Measurements from ENCODE around the gene ACADSB. TPM values are rescaled to one million over a fixed set of nuclear protein-coding genes. Genes with fewer than 3 reads are reported as not detected.

The ACADSB gene
- total and polyA plus RNA-seq, 10 of the 15 experiments (the other 5 are each of a cell fraction or from before 2014, with no cell fraction given) = 10.8 to 24.0 (median 15.0) TPM

DNA sequence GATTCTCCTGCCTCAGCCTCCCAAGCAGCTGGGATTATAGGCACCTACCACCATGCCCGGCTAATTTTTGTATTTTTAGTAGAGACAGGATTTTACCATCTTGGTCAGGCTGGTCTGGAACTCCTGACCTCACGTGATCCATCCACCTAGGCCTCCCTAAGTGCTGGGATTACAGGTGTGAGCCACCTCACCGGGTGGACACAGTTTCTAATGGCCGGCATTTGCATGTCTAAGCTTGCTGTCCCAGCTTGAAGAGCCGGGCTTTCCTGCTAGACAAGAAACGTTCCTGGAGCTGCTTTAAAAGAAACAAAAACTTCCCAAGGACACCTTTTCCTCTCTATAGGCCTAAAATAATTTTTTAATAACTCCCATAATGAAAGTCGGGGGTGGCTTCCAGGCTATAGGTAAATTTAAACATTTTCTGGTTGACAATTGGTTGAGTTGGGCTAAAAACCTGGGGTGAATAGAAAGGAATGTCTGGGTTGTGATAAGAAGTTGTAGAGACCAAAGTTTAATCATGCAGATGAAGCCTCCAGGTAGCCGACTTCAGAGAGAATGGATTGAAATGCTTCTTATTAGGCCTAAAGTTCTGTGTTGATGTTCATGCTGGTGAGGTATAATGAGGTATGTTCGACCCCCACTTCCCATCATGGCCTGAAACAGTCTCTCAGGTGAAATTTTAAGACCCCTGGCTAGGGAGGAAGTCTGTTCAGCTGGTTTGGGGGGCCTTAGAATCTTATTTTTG, 8.8 kb downstream of the ACADSB start:
- WGBS (ENCODE audit: insufficient coverage, insufficient replicate concordance, low lambda C conversion rate, missing lambda C conversion rate) = 74% methylated on average over 9 of the region's 9 CpGs
- BruUV-seq (replicated peaks) = no TSS peak
- DNase-seq (ENCODE audit: low read depth, low spot score) (no peak), ATAC-seq (no peak), FAIRE-seq (no peak)
- ChIA-PET CTCF (interaction anchor here (0.6 kb wide), 1 partner anchor 128 kb away, joined by 3 read pairs; no protein-coding TSS in a partner anchor), POLR2A (no interaction called here), SMC1A (ENCODE audit: uncharacterized antibody, unreplicated experiment) (no interaction called here), RAD21 (ENCODE audit: unreplicated experiment) (no interaction called here)
- in situ Hi-C loops (cut with MboI) (no loop called here), intact Hi-C loops (cut with micrococcal nuclease; ENCODE audit: unreplicated experiment) (no loop called here)
- Histone ChIP-seq H3K4me2 (ENCODE audit: control insufficient read depth, insufficient read depth) (no peak overlapping the region), H4K20me1 (ENCODE audit: control insufficient read depth, insufficient read depth) (no peaks in the 10 kb centered on the region), H3K9ac (ENCODE audit: control insufficient read depth, insufficient read depth, low read length) (no peak overlapping the region), H3K9me3 (replicated peaks; ENCODE audit: control insufficient read depth, insufficient read depth, low read length) (no peaks in the 10 kb centered on the region; the same call in 2 of the 3 replicates), H3K4me3 (no peak overlapping the region), H3K4me1 (ENCODE audit: control insufficient read depth, insufficient read depth, low read length) (no peaks in the 10 kb centered on the region), H2AFZ (ENCODE audit: control insufficient read depth, low read depth, low read length) (no peak overlapping the region), H3K79me2 (ENCODE audit: control insufficient read depth, insufficient read depth, low read length) (no peaks in the 10 kb centered on the region), H3K27ac (ENCODE audit: control insufficient read depth, insufficient read depth) (no peak overlapping the region), H3K36me3 (ENCODE audit: control insufficient read depth in 2 of 2, insufficient read depth in 2 of 2, low read length in 1 of 2) (no peaks in the 10 kb centered on the region), H3K27me3 (replicated peaks in 1 of 2; ENCODE audit: control insufficient read depth in 2 of 2, insufficient read depth in 2 of 2, low read length in 1 of 2) (no peaks in the 10 kb centered on the region)
- no peak for TF ChIP-seq ZNF24 (IDR thresholded peaks at IDR 0.05)

DNA sequence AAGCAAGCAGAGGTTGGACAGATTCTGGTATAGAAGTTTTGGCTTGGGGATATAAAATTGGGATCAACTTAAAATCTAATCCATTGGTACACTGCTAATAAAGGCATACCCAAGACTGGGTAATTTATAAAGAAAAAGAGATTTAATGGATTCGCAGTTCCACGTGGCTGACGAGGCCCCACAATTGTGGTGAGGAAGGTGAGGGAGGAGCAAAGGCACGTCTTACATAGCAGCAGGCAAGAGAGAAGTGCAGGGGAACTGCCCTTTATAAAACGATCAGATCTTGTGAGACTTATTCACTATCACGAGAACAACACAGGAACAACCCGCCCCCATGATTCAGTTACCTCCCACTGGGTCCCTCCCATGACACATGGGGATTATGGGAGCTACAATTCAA, 9.7 kb downstream of the ACADSB start:
- intact Hi-C loops (cut with micrococcal nuclease; ENCODE audit: unreplicated experiment) (no loop called here), in situ Hi-C loops (cut with MboI) (no loop called here)
- no peaks in the 10 kb centered on the region for H3K79me2 ChIP-seq (ENCODE audit: control insufficient read depth, insufficient read depth, low read length)
- no peaks in the 10 kb centered on the region; the same call in 2 of the 3 replicates for H3K9me3 ChIP-seq (replicated peaks; ENCODE audit: control insufficient read depth, insufficient read depth, low read length)
- H3K4me1 ChIP-seq (ENCODE audit: control insufficient read depth, insufficient read depth, low read length) = no peaks in the 10 kb centered on the region
- no peak overlapping the region for H2AFZ ChIP-seq (ENCODE audit: control insufficient read depth, low read depth, low read length)
- FAIRE-seq = no peak
- H4K20me1 ChIP-seq (ENCODE audit: control insufficient read depth, insufficient read depth) = no peaks in the 10 kb centered on the region
- no peak overlapping the region for H3K4me3 ChIP-seq
- RAD21 ChIA-PET (ENCODE audit: unreplicated experiment) = no interaction called here
- SMC1A ChIA-PET (ENCODE audit: uncharacterized antibody, unreplicated experiment) = no interaction called here
- BruUV-seq (replicated peaks) = no TSS peak
- H3K27ac ChIP-seq (ENCODE audit: control insufficient read depth, insufficient read depth) = no peak overlapping the region
- no peak overlapping the region for H3K9ac ChIP-seq (ENCODE audit: control insufficient read depth, insufficient read depth, low read length)
- POLR2A ChIA-PET = no interaction called here
- no peak for ATAC-seq
- 82% methylated on average over 7 of the region's 7 CpGs for WGBS (ENCODE audit: insufficient coverage, insufficient replicate concordance, low lambda C conversion rate, missing lambda C conversion rate)
- no peaks in the 10 kb centered on the region for H3K36me3 ChIP-seq (ENCODE audit: control insufficient read depth in 2 of 2, insufficient read depth in 2 of 2, low read length in 1 of 2)
- DNase-seq (ENCODE audit: low read depth, low spot score) = no peak
- CTCF ChIA-PET = interaction anchor here (0.6 to 1.4 kb wide), 2 partner anchors 8 to 127 kb away, joined by 3 read pairs; no protein-coding TSS in a partner anchor
- no peak overlapping the region for H3K4me2 ChIP-seq (ENCODE audit: control insufficient read depth, insufficient read depth)
- H3K27me3 ChIP-seq (replicated peaks in 1 of 2; ENCODE audit: control insufficient read depth in 2 of 2, insufficient read depth in 2 of 2, low read length in 1 of 2) = no peaks in the 10 kb centered on the region
- TF ChIP-seq HCFC1 (IDR thresholded peaks at IDR 0.05; ENCODE audit: low read length) = no peak
- no peak for TF ChIP-seq HDAC2 (IDR thresholded peaks at IDR 0.05)
- TF ChIP-seq, protein P1, sequence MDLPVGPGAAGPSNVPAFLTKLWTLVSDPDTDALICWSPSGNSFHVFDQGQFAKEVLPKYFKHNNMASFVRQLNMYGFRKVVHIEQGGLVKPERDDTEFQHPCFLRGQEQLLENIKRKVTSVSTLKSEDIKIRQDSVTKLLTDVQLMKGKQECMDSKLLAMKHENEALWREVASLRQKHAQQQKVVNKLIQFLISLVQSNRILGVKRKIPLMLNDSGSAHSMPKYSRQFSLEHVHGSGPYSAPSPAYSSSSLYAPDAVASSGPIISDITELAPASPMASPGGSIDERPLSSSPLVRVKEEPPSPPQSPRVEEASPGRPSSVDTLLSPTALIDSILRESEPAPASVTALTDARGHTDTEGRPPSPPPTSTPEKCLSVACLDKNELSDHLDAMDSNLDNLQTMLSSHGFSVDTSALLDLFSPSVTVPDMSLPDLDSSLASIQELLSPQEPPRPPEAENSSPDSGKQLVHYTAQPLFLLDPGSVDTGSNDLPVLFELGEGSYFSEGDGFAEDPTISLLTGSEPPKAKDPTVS (IDR thresholded peaks at IDR 0.05; ENCODE audit: low read depth, low read length) = no peak
- no peak for TF ChIP-seq ZZZ3 (IDR thresholded peaks at IDR 0.05; ENCODE audit: control insufficient read depth, insufficient read length, low read depth)
- no peak for TF ChIP-seq PAX8 (IDR thresholded peaks at IDR 0.05)
- no peak for TF ChIP-seq GATAD2B (conservative IDR thresholded peaks at IDR 0.05; ENCODE audit: low read depth)
- TF ChIP-seq SUPT20H (IDR thresholded peaks at IDR 0.05; ENCODE audit: borderline replicate concordance, control insufficient read depth, low read depth, low read length) = no peak
- TF ChIP-seq, protein P2, sequence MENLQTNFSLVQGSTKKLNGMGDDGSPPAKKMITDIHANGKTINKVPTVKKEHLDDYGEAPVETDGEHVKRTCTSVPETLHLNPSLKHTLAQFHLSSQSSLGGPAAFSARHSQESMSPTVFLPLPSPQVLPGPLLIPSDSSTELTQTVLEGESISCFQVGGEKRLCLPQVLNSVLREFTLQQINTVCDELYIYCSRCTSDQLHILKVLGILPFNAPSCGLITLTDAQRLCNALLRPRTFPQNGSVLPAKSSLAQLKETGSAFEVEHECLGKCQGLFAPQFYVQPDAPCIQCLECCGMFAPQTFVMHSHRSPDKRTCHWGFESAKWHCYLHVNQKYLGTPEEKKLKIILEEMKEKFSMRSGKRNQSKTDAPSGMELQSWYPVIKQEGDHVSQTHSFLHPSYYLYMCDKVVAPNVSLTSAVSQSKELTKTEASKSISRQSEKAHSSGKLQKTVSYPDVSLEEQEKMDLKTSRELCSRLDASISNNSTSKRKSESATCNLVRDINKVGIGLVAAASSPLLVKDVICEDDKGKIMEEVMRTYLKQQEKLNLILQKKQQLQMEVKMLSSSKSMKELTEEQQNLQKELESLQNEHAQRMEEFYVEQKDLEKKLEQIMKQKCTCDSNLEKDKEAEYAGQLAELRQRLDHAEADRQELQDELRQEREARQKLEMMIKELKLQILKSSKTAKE (IDR thresholded peaks at IDR 0.05; ENCODE audit: low read depth, poor library complexity, severe bottlenecking) = no peak
- no peak for TF ChIP-seq TBL1XR1 (IDR thresholded peaks at IDR 0.05; ENCODE audit: low read depth, low read length)
- TF ChIP-seq BCL11A (IDR thresholded peaks at IDR 0.05; ENCODE audit: low read depth, low read length) = no peak
- no peak for TF ChIP-seq YBX1 (IDR thresholded peaks at IDR 0.05)
- no peak for TF ChIP-seq NFYA (IDR thresholded peaks at IDR 0.05; ENCODE audit: borderline replicate concordance, low read depth, low read length)
- TF ChIP-seq NFYB (IDR thresholded peaks at IDR 0.05; ENCODE audit: insufficient read depth, low read depth, low read length) = no peak
- no peak for TF ChIP-seq TARDBP (IDR thresholded peaks at IDR 0.05; ENCODE audit: borderline replicate concordance)
- no peak for TF ChIP-seq IRF4 (IDR thresholded peaks at IDR 0.05; ENCODE audit: low read depth, low read length)
